Left lung (tissue), 10 donors: ENCODE measurements around the gene BNC2. TPM values are rescaled to one million over a fixed set of nuclear protein-coding genes. Genes with fewer than 3 reads are reported as not detected.
"Not testable (repeated sequence)": the region's sequence is repeated elsewhere in the genome, so short reads cannot be mapped to it uniquely, and the experiment has no call there.

Experiments
- ATAC-seq: fragments of 200-7000 bp; cut with Tn5 transposase; one replicate; pipeline ENCODE4 v1.9.1; 2020; ENCODE audit warnings: moderate library complexity
- DNase-seq, 4 donors: peaks; one replicate each; pipeline ENCODE4 v3.0.0-alpha.2; 2013 to 2020
- H3K27ac ChIP-seq, 2 donors: fragments of 200-600 bp; sonication (generic) in 1 of 2; one replicate each; pipeline versions ENCODE4 v1.5.0 to v1.8.0; 2020 to 2021
- H3K27me3 ChIP-seq, 2 donors: fragments of 200-600 bp; sonication (generic) in 1 of 2; one replicate each; pipeline versions ENCODE4 v1.5.0 to v1.8.0; 2020 to 2021
- H3K36me3 ChIP-seq, 2 donors: fragments of 200-600 bp; sonication (generic) in 1 of 2; one replicate each; pipeline versions ENCODE4 v1.5.0 to v1.8.0; 2020 to 2021
- H3K4me1 ChIP-seq, 2 donors: fragments of 200-600 bp; one replicate each; pipeline ENCODE4 v1.8.0; 2021
- H3K4me3 ChIP-seq, 2 donors: fragments of 200-600 bp; sonication (generic) in 1 of 2; one replicate each; pipeline versions ENCODE4 v1.5.0 to v1.8.0; 2020 to 2021; ENCODE audit warnings: mild to moderate bottlenecking in 1 of 2
- H3K9me3 ChIP-seq, 2 donors: fragments of 200-600 bp; sonication (generic) in 1 of 2; one replicate each; pipeline versions ENCODE4 v1.5.0 to v1.8.0; 2020 to 2021
- intact Hi-C, 2 donors: fragments of 100-400 bp; cut with DNase I; formaldehyde crosslinking; loops; one replicate each; pipeline versions ENCODE4 v1.11.2 to v1.14.2; 2022
- polyA plus RNA-seq, 6 donors: library from polyadenylated mRNA; unstranded; fragments of 120-200 nt; gene quantifications; one replicate each; pipeline ENCODE4 v1.2.1, GENCODE V29; 2013; ENCODE audit not compliant: insufficient read length in 6 of 6
- total RNA-seq, 2 donors: library from RNA; stranded (reverse); fragmentation: NEBNext Ultra II Directional; extraction: Animal tissue kit (Norgen Biotek cat#: 25700); gene quantifications; one replicate each; pipeline ENCODE4 v1.2.1, GENCODE V29; 2021
- TF ChIP-seq, protein P1 (sequence below), 2 donors: fragments of 200-600 bp; sonication (generic) in 1 of 2; IDR thresholded peaks; one replicate each; pipeline versions ENCODE4 v1.5.0 to v1.8.0; 2021; ENCODE audit warnings: antibody characterized with exemption in 2 of 2
- donor health status: DM: no; HTN: yes; CAD: no.
- donor health status: DM: no; HTN: no; CAD: no.

BNC2 gene
- total and polyA plus RNA-seq, 8 donors: 9.6 to 19.3 (median 12.9) TPM

DNA sequence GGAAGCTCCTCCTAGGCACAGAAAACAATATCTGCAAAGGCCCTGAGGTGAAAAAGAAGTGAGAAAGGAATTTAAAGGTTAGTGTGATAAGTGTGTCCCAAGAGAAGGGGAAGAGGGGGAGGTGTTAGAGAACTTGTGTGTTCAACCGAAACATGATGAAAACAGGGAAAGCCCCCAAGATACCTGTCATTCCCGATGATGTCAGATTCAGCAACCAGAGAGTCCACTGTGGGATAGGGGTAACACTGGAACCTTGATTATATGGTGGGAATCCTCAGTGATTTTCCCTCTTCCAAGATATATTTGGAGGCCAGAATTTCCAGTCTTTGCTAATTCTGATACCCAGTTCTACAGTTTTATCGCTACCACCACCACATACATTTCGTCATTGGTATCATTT, 15.5 kb upstream of the BNC2 start:
- Histone ChIP-seq H3K36me3 (no peaks in the 10 kb centered on the region), H3K4me3 (no peak overlapping the region), H3K27me3 (no peaks in the 10 kb centered on the region), H3K9me3 (no peaks in the 10 kb centered on the region), H3K27ac (no peak overlapping the region), H3K4me1 (no peaks in the 10 kb centered on the region)
- DNase-seq: no peak
- TF ChIP-seq, protein P1, sequence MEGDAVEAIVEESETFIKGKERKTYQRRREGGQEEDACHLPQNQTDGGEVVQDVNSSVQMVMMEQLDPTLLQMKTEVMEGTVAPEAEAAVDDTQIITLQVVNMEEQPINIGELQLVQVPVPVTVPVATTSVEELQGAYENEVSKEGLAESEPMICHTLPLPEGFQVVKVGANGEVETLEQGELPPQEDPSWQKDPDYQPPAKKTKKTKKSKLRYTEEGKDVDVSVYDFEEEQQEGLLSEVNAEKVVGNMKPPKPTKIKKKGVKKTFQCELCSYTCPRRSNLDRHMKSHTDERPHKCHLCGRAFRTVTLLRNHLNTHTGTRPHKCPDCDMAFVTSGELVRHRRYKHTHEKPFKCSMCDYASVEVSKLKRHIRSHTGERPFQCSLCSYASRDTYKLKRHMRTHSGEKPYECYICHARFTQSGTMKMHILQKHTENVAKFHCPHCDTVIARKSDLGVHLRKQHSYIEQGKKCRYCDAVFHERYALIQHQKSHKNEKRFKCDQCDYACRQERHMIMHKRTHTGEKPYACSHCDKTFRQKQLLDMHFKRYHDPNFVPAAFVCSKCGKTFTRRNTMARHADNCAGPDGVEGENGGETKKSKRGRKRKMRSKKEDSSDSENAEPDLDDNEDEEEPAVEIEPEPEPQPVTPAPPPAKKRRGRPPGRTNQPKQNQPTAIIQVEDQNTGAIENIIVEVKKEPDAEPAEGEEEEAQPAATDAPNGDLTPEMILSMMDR (IDR thresholded peaks at IDR 0.05): no peak
- ATAC-seq: no peak
- intact Hi-C loops: no loop called here

DNA sequence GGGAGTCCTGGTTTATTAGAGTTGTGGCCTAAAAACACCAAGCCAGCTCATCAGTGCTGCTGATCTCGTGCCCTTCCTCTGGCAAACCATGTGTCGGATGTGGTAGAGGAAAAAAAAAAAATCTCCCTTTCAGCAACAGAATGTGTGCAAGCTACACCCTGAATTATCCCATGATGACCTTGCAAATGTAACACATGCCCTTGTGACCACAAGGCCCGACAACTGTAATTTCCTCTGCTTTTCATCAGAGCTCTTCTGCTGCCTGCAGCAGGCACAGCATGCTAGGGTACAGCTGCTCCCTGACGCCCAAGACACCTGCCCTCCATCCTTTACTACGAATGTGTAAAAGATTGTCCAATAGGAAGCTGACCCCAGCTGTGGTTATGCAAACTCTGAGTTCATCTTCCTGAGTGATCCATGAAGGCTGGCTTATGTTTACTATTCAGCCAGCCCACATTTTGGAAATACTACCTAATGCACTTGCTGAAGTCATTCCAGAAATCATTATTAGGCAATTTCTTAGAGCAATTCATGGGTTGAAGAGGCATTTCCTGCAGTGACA, 14.6 kb upstream of the BNC2 start:
- TF ChIP-seq, protein P1 (IDR thresholded peaks at IDR 0.05): no peak
- peak; percentile 77 for ATAC-seq
- no peaks in the 10 kb centered on the region for H3K4me1 ChIP-seq
- H3K9me3 ChIP-seq: no peaks in the 10 kb centered on the region
- H3K36me3 ChIP-seq: no peaks in the 10 kb centered on the region
- DNase-seq: peak in 2 of 4 donors; percentile 40 to 61
- no peak overlapping the region for H3K4me3 ChIP-seq
- no peak overlapping the region for H3K27ac ChIP-seq
- intact Hi-C loops: no loop called here
- no peaks in the 10 kb centered on the region for H3K27me3 ChIP-seq

DNA sequence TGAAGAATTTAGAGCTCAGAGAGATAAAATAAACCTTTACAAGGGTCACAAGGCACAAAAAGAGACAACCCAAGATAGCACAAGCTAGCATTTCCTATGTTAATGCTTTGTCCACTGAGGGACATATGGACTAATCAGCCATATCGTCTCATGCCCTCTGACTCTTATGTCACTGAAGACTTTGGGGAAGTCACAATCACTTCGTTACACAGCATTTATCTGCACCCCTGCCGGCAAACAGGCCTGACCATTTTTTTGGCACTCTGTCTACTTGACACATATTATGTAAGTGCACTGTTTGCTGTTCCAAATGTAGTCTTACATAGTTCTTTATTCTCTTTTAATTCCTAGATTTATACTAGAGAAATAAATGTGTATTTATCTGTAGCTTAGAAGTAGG, 13.9 kb upstream of the BNC2 start:
- intact Hi-C loops: no loop called here
- no peak overlapping the region for H3K4me3 ChIP-seq
- ATAC-seq (peak; percentile 46), DNase-seq (peak in 1 of 4 donors; percentile 55)
- TF ChIP-seq, protein P1 (IDR thresholded peaks at IDR 0.05): no peak
- H3K27me3 ChIP-seq: no peaks in the 10 kb centered on the region
- no peaks in the 10 kb centered on the region for H3K36me3 ChIP-seq
- H3K4me1 ChIP-seq: no peaks in the 10 kb centered on the region
- no peak overlapping the region for H3K27ac ChIP-seq
- no peaks in the 10 kb centered on the region for H3K9me3 ChIP-seq

DNA sequence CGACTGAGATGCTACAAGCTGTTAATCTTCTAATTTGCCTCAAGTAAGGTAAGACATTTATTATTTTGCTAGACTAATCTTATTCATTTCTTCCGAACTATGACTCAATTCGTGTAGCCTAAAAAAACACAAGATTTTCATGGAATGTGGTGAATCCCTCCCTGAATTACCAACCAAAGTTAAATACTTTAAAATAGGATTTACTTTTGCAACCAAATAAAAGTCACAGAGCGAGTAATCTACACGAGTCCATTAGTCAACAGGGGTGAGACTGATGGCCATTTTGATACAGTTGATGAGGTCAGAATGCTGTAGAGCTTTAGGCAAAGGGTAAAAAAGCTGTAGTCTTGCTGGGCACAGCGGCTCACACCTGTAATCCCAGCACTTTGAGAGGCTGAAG, 13.1 kb upstream of the BNC2 start:
- Histone ChIP-seq H3K27ac (no peak overlapping the region), H3K27me3 (no peaks in the 10 kb centered on the region), H3K4me1 (no peaks in the 10 kb centered on the region), H3K4me3 (no peak overlapping the region), H3K9me3 (no peaks in the 10 kb centered on the region), H3K36me3 (no peaks in the 10 kb centered on the region)
- no peak for ATAC-seq
- intact Hi-C loops: no loop called here
- TF ChIP-seq, protein P1 (IDR thresholded peaks at IDR 0.05): no peak
- DNase-seq: no peak

DNA sequence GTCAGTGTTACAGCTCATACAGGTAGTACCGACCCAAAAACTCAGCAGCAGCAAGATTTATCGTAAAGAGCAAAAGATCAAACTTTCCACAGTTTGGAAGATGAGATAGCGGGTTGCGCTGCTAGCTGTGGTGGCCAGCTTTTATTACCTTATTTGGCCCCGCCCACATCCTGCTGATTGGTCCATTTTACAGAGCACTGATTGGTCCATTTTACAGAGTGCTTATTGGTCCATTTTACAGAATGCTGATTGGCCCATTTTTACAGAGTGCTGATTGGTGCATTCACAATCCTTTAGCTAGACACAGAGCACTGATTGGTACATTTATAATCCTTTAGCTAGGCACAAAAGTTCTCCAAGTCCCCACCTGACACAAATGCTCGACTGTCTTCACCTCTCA, 12.0 kb upstream of the BNC2 start:
- H3K27me3 ChIP-seq, intact Hi-C loops, H3K4me1 ChIP-seq, ATAC-seq, H3K9me3 ChIP-seq, H3K4me3 ChIP-seq, H3K27ac ChIP-seq, DNase-seq, H3K36me3 ChIP-seq: not testable (repeated sequence)

DNA sequence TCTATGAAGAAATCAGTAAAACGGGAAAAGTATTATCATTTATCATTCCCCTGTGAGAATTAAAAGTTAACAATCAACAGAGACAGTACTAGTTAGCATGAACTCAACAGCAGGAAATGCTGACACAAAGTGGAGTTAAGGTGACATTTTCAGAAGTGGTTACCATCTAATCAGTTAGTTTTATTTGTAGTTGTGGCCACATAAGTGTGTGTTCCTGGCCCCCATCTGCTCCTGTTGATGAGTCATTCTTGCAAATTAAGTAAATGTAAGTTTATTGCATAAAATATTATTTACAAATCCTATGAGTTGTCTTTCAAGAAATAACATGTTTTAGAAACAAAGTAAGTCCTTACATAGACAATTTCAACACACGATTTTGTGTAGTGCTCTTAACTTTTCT, 8.9 kb upstream of the BNC2 start:
- Histone ChIP-seq H3K4me1 (no peaks in the 10 kb centered on the region), H3K4me3 (no peak overlapping the region), H3K9me3 (no peaks in the 10 kb centered on the region), H3K27ac (no peak overlapping the region), H3K36me3 (no peaks in the 10 kb centered on the region), H3K27me3 (no peaks in the 10 kb centered on the region)
- TF ChIP-seq, protein P1 (IDR thresholded peaks at IDR 0.05): no peak
- no peak for DNase-seq
- no peak for ATAC-seq
- intact Hi-C loops: no loop called here
